Activated T-cell treated with anti-CD3 and anti-CD28 coated beads, Interleukin-2, amount 50 U/mL, for 24 hours (primary cell): Measurements from ENCODE around the gene DDR1.
"Not testable (repeated sequence)": the region's sequence is repeated elsewhere in the genome, so short reads cannot be mapped to it uniquely, and the experiment has no call there.

ENCODE experiments used
- DNase-seq: peaks from one replicate; pipeline ENCODE4 v3.0.0-alpha.2; 2020
- H3K27ac Mint-ChIP-seq: 2 replicates; pipeline ENCODE4 v1.8.0; 2020; ENCODE audit warnings: mild to moderate bottlenecking, mixed read lengths
- H3K27me3 Mint-ChIP-seq: 2 replicates; pipeline ENCODE4 v1.8.0; 2020; ENCODE audit warnings: mixed read lengths
- H3K36me3 Mint-ChIP-seq: 2 replicates; pipeline ENCODE4 v1.8.0; 2020; ENCODE audit warnings: low read depth, mixed read lengths
- H3K4me1 Mint-ChIP-seq: 2 replicates; pipeline ENCODE4 v1.8.0; 2020; ENCODE audit warnings: low read depth, mixed read lengths
- H3K4me3 Mint-ChIP-seq: 2 replicates; pipeline ENCODE4 v1.8.0; 2020; ENCODE audit warnings: mild to moderate bottlenecking, moderate library complexity, mixed read lengths
- H3K9me3 Mint-ChIP-seq: 2 replicates; pipeline ENCODE4 v1.8.0; 2020; ENCODE audit warnings: mixed read lengths

Gene DDR1

DNA sequence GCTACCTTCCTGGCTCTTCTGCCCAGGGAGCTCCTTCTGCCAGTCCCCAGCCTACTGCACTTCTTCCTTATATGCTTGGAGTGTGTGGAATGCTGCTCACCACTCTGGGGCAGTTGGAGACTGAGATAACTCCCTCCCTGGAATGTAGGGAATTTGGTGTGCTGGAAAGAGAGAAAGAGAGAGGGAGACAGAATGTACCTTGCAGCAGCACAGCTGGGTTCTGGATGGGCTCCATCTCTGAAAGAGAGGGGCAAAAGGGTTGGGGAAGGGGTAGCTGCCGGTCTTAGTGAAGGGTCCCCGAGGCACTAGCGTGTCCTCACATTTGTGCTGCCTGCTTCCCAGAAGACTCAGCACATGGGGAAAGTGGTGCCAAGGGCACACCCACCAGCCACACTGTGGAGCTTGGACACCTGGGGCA, 40.2 kb upstream of the DDR1 start:
- H3K27me3 Mint-ChIP-seq = no peaks in the 10 kb centered on the region
- no peak overlapping the region for H3K4me3 Mint-ChIP-seq
- no peaks in the 10 kb centered on the region for H3K9me3 Mint-ChIP-seq
- no peak overlapping the region for H3K27ac Mint-ChIP-seq
- H3K4me1 Mint-ChIP-seq = peaks cover 19% of the 10 kb centered on the region
- H3K36me3 Mint-ChIP-seq = no peaks in the 10 kb centered on the region
- DNase-seq = no peak

DNA sequence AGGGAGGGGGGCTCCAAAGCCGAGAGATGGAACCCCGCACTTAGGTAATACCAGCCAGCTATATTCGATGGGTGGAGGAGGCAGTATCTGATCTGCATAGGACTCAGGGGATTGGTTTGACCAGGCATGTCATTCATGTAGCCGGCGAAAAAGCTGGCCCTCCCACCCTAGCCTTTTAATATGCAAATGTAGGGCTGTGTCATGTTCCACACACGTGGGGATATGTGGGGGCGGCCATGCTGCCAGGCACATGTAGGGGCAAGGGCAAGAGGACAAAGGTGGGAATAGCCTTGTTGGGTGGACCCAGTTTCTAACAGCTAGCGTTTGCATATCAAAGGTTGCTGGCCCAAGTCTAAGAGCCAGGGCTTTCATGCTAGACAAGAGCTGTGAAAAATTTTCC, 39.1 kb upstream of the DDR1 start:
- H3K27me3 Mint-ChIP-seq = no peaks in the 10 kb centered on the region
- H3K4me3 Mint-ChIP-seq = no peak overlapping the region
- peaks cover 2% of the 10 kb centered on the region for H3K9me3 Mint-ChIP-seq
- H3K36me3 Mint-ChIP-seq = no peaks in the 10 kb centered on the region
- no peak overlapping the region for H3K27ac Mint-ChIP-seq
- H3K4me1 Mint-ChIP-seq = peaks cover 19% of the 10 kb centered on the region
- DNase-seq = no peak

- no peak overlapping the region for H3K4me3 Mint-ChIP-seq
- H3K36me3 Mint-ChIP-seq = peaks cover 7% of the 10 kb centered on the region
- no peaks in the 10 kb centered on the region for H3K27me3 Mint-ChIP-seq
- DNase-seq = no peak
- no peak overlapping the region for H3K27ac Mint-ChIP-seq
- peaks cover 15% of the 10 kb centered on the region for H3K4me1 Mint-ChIP-seq
- H3K9me3 Mint-ChIP-seq = peaks cover 18% of the 10 kb centered on the region
These were observed 36.8 kb upstream of the DDR1 start for GRCh38 chr6:30847421-30847970.

GRCh38 chr6:30847971-30848436, 36.3 kb upstream of the DDR1 start:
- H3K9me3 Mint-ChIP-seq = peaks cover 18% of the 10 kb centered on the region
- peaks cover 12% of the 10 kb centered on the region for H3K4me1 Mint-ChIP-seq
- H3K27ac Mint-ChIP-seq = no peak overlapping the region
- no peak overlapping the region for H3K4me3 Mint-ChIP-seq
- DNase-seq = no peak
- H3K27me3 Mint-ChIP-seq = no peaks in the 10 kb centered on the region
- peaks cover 7% of the 10 kb centered on the region for H3K36me3 Mint-ChIP-seq

DNA sequence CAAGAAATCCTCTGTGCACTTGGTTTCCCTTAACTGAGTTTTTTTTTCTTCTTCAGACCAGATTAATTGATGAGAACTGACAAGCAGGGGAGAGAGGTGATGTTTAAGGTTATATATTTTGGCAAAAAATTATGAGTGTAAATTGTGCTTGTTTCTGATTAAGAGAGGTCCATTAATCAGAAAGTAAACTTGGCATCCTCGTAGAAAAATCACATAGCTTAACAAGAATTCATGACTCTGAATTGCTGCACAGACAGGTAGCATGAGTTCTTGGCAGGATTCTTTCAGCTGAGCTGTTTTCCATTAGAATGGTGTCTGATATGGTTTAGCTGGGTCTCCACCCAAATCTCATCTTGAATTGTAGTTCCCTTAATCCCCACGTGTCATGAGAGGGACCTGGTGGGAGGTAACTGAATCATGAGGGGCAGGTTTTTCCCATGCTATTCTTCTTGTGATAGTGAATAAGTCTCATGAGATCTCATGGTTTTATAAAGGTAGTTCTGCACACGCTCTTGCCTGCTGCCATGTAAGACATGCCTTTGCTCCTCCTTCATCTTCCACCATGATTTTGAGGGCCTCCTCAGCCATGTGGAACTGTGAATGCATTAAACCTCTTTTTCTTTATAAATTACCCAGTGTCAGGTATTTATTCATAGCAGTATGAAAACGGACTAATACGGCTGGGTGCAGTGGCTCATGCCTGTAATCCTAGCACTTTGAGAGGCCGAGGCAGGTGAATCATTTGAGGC, 34.2 kb upstream of the DDR1 start:
- Mint-ChIP-seq H3K4me3 (no peak overlapping the region), H3K36me3 (peaks cover 7% of the 10 kb centered on the region), H3K27ac (no peak overlapping the region), H3K9me3 (peaks cover 18% of the 10 kb centered on the region), H3K4me1 (peaks cover 4% of the 10 kb centered on the region), H3K27me3 (no peaks in the 10 kb centered on the region)
- DNase-seq = no peak

DNA sequence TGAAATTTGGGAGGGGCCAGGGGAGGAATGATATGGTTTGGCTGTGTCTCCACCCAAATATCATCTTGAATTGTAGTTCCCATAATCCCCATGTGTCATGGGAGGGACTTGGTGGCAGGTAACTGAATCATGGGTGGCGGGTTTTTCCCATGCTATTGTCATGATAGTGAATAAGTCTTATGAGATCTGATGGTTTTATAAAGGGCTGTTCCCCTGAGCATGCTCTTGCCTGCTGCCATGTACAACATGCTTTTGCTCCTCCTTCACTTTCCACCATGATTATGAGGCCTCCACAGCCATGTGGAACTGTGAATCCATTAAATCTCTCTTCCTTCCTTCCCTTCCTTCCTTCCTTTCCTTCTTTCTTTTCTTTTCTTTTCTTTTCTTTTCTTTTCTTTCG, 31.9 kb upstream of the DDR1 start:
- peaks cover 18% of the 10 kb centered on the region for H3K9me3 Mint-ChIP-seq
- H3K27ac Mint-ChIP-seq, DNase-seq, H3K4me3 Mint-ChIP-seq, H3K27me3 Mint-ChIP-seq, H3K4me1 Mint-ChIP-seq, H3K36me3 Mint-ChIP-seq: not testable (repeated sequence)

GRCh38 chr6:30854285-30855040, 29.9 kb upstream of the DDR1 start:
- no peak for DNase-seq
- no peak overlapping the region for H3K27ac Mint-ChIP-seq
- no peaks in the 10 kb centered on the region for H3K27me3 Mint-ChIP-seq
- H3K36me3 Mint-ChIP-seq = peaks cover 7% of the 10 kb centered on the region
- no peak overlapping the region for H3K4me3 Mint-ChIP-seq
- peaks cover 24% of the 10 kb centered on the region for H3K9me3 Mint-ChIP-seq
- no peaks in the 10 kb centered on the region for H3K4me1 Mint-ChIP-seq

DNA sequence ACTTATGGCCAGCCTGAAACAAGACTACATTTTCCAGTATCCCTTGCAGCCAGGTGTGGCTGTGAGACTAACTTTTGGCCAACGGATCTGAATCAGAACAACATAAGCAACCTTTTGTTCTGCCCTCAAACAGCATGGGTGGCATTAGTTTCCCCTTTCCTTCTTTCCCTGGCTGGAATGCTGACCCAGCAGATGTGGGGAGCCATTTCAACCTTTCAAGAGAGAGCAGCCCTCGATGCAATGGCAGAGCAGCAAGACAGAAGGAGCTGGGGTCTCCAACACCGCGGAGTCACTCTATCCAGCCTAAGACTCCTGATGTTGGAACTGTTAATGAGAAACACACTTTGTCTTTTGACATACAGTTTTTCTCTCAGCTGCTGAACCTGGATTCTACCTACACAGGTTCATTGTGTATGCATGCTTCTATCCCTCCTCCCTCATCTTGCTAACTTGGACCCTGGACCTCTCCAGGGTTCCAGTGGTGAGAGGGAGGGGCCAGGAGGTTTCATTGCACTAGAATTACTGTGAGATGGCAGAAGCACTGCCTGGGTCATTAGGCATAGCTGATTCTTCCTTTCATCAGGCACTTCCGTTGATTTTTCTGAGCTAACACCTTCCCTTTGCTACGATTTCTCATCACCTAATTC, 28.8 kb upstream of the DDR1 start:
- DNase-seq = no peak
- Mint-ChIP-seq H3K36me3 (peaks cover 8% of the 10 kb centered on the region), H3K9me3 (peaks cover 20% of the 10 kb centered on the region), H3K27me3 (no peaks in the 10 kb centered on the region), H3K4me1 (no peaks in the 10 kb centered on the region), H3K4me3 (no peak overlapping the region), H3K27ac (no peak overlapping the region)

GRCh38 chr6:30857112-30857511, 27.2 kb upstream of the DDR1 start:
- no peaks in the 10 kb centered on the region for H3K27me3 Mint-ChIP-seq
- peaks cover 13% of the 10 kb centered on the region for H3K4me1 Mint-ChIP-seq
- H3K36me3 Mint-ChIP-seq = peaks cover 8% of the 10 kb centered on the region
- no peak overlapping the region for H3K27ac Mint-ChIP-seq
- H3K4me3 Mint-ChIP-seq = no peak overlapping the region
- peaks cover 14% of the 10 kb centered on the region for H3K9me3 Mint-ChIP-seq
- no peak for DNase-seq

DNA sequence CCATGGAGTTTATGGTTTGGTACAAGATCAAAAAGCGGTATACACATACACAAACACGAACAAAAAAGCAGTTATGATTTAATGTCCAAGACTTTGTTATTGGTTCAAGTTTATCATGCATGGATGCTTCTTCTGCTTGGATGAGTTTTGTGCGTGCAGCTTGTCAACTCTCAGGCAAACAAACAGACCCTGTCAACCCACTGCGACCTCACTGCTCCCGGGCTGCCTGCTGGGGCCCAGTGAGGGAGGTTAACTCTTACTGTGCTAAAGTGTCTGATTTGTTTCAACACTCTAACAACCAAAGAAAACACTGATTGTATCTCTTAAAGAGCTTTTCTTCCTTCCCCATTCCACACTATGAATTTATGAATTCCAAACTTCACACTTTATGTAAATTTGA, 26.8 kb upstream of the DDR1 start:
- H3K9me3 Mint-ChIP-seq = peaks cover 11% of the 10 kb centered on the region
- no peak overlapping the region for H3K4me3 Mint-ChIP-seq
- no peaks in the 10 kb centered on the region for H3K27me3 Mint-ChIP-seq
- H3K27ac Mint-ChIP-seq = no peak overlapping the region
- H3K36me3 Mint-ChIP-seq = peaks cover 8% of the 10 kb centered on the region
- peaks cover 13% of the 10 kb centered on the region for H3K4me1 Mint-ChIP-seq
- DNase-seq = no peak

DNA sequence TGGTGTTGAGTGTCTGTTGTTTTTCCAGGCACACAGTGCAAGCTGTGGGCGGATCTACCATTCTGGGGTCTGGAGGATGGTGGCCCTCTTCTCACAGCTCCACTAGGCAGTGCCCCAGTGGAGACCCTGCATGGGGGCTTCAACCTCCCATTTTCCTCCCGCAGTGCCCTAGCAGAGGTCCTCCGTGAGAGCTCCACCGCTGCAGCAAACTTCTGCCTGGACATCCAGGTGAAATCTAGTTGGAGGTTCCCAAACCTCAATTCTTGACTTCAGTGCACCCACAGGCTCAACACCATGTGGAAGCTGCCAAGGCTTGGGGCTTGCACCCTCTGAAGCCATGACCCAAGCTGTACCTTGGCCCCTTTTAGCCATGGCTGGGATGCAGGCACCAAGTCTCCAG, 24.6 kb upstream of the DDR1 start:
- Mint-ChIP-seq H3K4me1 (peaks cover 14% of the 10 kb centered on the region), H3K9me3 (peaks cover 11% of the 10 kb centered on the region)
- not testable (repeated sequence) for H3K27me3 Mint-ChIP-seq, H3K4me3 Mint-ChIP-seq, H3K36me3 Mint-ChIP-seq, DNase-seq, H3K27ac Mint-ChIP-seq

GRCh38 chr6:30861257-30862048, 22.9 kb upstream of the DDR1 start:
- DNase-seq = no peak
- Mint-ChIP-seq H3K4me1 (peaks cover 14% of the 10 kb centered on the region), H3K4me3 (no peak overlapping the region), H3K9me3 (peaks cover 11% of the 10 kb centered on the region), H3K27me3 (no peaks in the 10 kb centered on the region), H3K27ac (no peak overlapping the region), H3K36me3 (peaks cover 8% of the 10 kb centered on the region)

GRCh38 chr6:30862156-30862875, 22.0 kb upstream of the DDR1 start:
- Mint-ChIP-seq H3K36me3 (peaks cover 8% of the 10 kb centered on the region), H3K9me3 (peaks cover 11% of the 10 kb centered on the region), H3K27ac (no peak overlapping the region), H3K27me3 (no peaks in the 10 kb centered on the region), H3K4me3 (no peak overlapping the region), H3K4me1 (peaks cover 14% of the 10 kb centered on the region)
- DNase-seq = no peak
